Kidney (tissue), 14 donors: ENCODE results near the gene PAX7. TPM values are rescaled to one million over a fixed set of nuclear protein-coding genes. Genes with fewer than 3 reads are reported as not detected.

Experiments used
- DNase-seq, 5 donors: peaks; one replicate each; pipeline ENCODE4 v3.0.0-alpha.2; 2013 to 2020
- FAIRE-seq: peaks from 2 replicates; lab custom pipeline; 2012; peaks lifted over from hg19 to GRCh38; lab: Jason Lieb, UNC
- H3K27ac ChIP-seq, 2 donors: one replicate each; pipeline ENCODE4 v1.7.0; 2013; ENCODE audit warnings: low read depth in 2 of 2, low read length in 2 of 2, inconsistent platforms in 1 of 2
- H3K27me3 ChIP-seq: one replicate; pipeline ENCODE4 v1.7.1; 2013; ENCODE audit warnings: low read length, inconsistent platforms; ENCODE audit not compliant: control insufficient read depth, insufficient read depth
- H3K36me3 ChIP-seq, 3 donors: one replicate each; pipeline versions ENCODE4 v1.7.0 to v1.7.1; 2013; ENCODE audit warnings: low read length in 3 of 3, control low read depth in 1 of 3, inconsistent platforms in 1 of 3; ENCODE audit not compliant: insufficient read depth in 3 of 3, control insufficient read depth in 2 of 3
- H3K4me1 ChIP-seq, 3 donors: one replicate each; pipeline versions ENCODE4 v1.7.0 to v1.7.1; 2013; ENCODE audit warnings: low read length in 3 of 3, inconsistent platforms in 1 of 3, low read depth in 1 of 3; ENCODE audit not compliant: control insufficient read depth in 2 of 3, insufficient read depth in 2 of 3
- H3K4me3 ChIP-seq, 3 donors: one replicate each; pipeline versions ENCODE4 v1.7.0 to v1.8.1; 2013; ENCODE audit warnings: low read length in 3 of 3, control low read depth in 1 of 3, inconsistent platforms in 1 of 3
- H3K9ac ChIP-seq, 3 donors: one replicate each; pipeline versions ENCODE4 v1.7.0 to v1.7.1; 2013; ENCODE audit warnings: low read length in 3 of 3, control low read depth in 1 of 3, inconsistent platforms in 1 of 3
- H3K9me3 ChIP-seq, 3 donors: one replicate each; pipeline versions ENCODE4 v1.7.0 to v1.7.1; 2013; ENCODE audit warnings: low read length in 3 of 3, control low read depth in 1 of 3, inconsistent platforms in 1 of 3; ENCODE audit not compliant: control insufficient read depth in 2 of 3, insufficient read depth in 1 of 3
- CTCF ChIP-seq: IDR thresholded peaks from 3 replicates; pipeline ENCODE4 v1.5.1; 2012; ENCODE audit warnings: mild to moderate bottlenecking, moderate library complexity, borderline replicate concordance; ENCODE audit not compliant: insufficient read depth; ENCODE audit errors: extremely low read depth
- intact Hi-C: fragments of 100-400 bp; cut with DNase I; formaldehyde crosslinking; loops from one replicate; pipeline ENCODE4 v1.11.1; 2022
- polyA plus RNA-seq: library from polyadenylated mRNA; stranded (reverse); fragments of 350-450 nt; fragmentation: Illumina TruSeq; extraction: RNeasy Lipid Tissue Mini Kit (QIAGEN cat#74804); gene quantifications from one replicate; pipeline ENCODE4 v1.2.3, GENCODE V29; 2014; ENCODE audit warnings: low read depth, low replicate concordance; ENCODE audit not compliant: insufficient read depth
- total RNA-seq: library from RNA; stranded (reverse); fragmentation: NEBNext Ultra II Directional; extraction: Animal tissue kit (Norgen Biotek cat#: 25700); gene quantifications from one replicate; pipeline ENCODE4 v1.2.1, GENCODE V29; 2021
- donor health status: control.
- donor health status: control.
- donor health status: control.
- donor health status: control.
- donor health status: control.
- donor health status: DM: yes; HTN: yes; CAD: no.
- donor health status: Normal renal cell carcinoma (clear cell type).

The PAX7 gene
- total and polyA plus RNA-seq, 2 donors from 2014 or later, result not detected

- Histone ChIP-seq H3K27ac (no peak overlapping the region), H3K9ac (no peak overlapping the region), H3K9me3 (no peaks in the 10 kb centered on the region), H3K36me3 (no peaks in the 10 kb centered on the region), H3K4me3 (no peak overlapping the region), H3K4me1 (peaks cover 0 to 2% (median 0%) of the 10 kb centered on the region in 3 donors), H3K27me3 (peaks cover 3% of the 10 kb centered on the region)
- DNase-seq, result no peak
- intact Hi-C loops, result no loop called here
- FAIRE-seq, result no peak
- no peak for TF ChIP-seq CTCF
These were observed 31.6 kb downstream of the PAX7 start for GRCh38 chr1:18662286-18662639.

DNA sequence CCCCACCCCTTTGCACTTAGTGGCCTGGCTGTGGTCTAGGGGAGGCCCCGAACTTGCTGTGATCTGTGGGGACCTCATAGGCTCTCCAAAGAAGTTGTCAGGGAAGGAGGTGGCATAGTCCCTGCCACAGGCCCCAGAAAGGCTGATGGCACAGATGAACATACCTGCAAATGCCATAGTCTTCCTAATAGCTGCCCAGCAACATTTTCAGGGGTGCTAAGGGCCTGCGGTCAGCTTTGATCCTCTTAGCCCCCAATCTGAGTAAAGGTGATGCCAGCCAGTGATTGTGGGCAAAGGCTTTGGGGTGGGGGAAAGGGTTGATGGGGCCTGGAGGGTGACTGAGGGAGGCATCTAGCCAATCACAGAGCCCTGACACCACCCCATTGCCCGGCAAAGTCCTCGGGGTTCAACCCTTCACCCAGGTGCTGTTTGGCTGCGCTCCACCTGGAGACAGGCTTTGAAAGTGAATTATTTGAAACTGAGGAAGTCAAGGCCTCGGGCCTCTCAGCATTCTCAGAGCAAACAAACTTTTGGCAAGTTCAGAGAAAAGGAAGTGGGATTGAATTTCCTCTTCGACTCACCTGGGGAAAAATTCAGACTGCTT is 35.8 kb downstream of the PAX7 start:
- H3K36me3 ChIP-seq, result no peaks in the 10 kb centered on the region
- no peak for TF ChIP-seq CTCF
- no peaks in the 10 kb centered on the region for H3K9me3 ChIP-seq
- intact Hi-C loops, result no loop called here
- H3K9ac ChIP-seq, result no peak overlapping the region
- no peak for DNase-seq
- no peak overlapping the region for H3K4me3 ChIP-seq
- FAIRE-seq, result no peak
- no peaks in the 10 kb centered on the region for H3K4me1 ChIP-seq
- H3K27me3 ChIP-seq, result peaks cover 3% of the 10 kb centered on the region
- no peak overlapping the region for H3K27ac ChIP-seq

DNA sequence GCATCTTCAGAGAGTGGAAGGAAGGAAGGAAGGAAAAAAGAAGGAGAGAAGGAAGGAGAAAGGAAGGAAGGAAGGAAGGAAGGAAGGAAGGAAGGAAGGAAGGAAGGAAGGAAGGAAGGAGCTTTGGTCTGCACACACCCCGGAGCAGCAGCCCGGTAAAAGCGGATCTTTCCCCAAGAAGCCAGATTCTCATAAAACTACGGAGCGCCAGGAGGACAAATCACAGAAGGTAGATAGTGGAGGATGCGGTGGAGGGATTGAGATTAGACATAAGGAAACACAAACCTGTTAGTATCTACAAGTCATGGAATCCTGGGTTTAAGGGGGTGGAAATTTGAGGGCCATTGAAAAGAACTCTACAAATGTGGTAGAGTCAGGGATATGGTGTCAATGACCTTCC is 36.7 kb downstream of the PAX7 start:
- TF ChIP-seq CTCF, result no peak
- Histone ChIP-seq H3K4me3 (no peak overlapping the region), H3K9ac (no peak overlapping the region), H3K27ac (no peak overlapping the region), H3K27me3 (peaks cover 3% of the 10 kb centered on the region), H3K36me3 (no peaks in the 10 kb centered on the region), H3K4me1 (no peaks in the 10 kb centered on the region), H3K9me3 (no peaks in the 10 kb centered on the region)
- FAIRE-seq, result no peak
- intact Hi-C loops, result no loop called here
- DNase-seq, result no peak

- no peaks in the 10 kb centered on the region for H3K9me3 ChIP-seq
- no peak overlapping the region for H3K27ac ChIP-seq
These were observed 37.4 kb downstream of the PAX7 start for GRCh38 chr1:18668046-18668445.

More at GRCh38 chr1:18668046-18668445, 37.4 kb downstream of the PAX7 start:
- Histone ChIP-seq H3K9ac (no peak overlapping the region), H3K4me3 (no peak overlapping the region), H3K27me3 (peaks cover 3% of the 10 kb centered on the region), H3K36me3 (no peaks in the 10 kb centered on the region), H3K4me1 (no peaks in the 10 kb centered on the region)
- FAIRE-seq (no peak), DNase-seq (no peak)
- intact Hi-C loops, result no loop called here
- no peak for TF ChIP-seq CTCF
